GM21576 (cell line): ENCODE results near the gene HES4.

Source experiments
- ATAC-seq: cut with Tn5 transposase; IDR thresholded peaks from one replicate; pipeline ENCODE4 v1.9.1; 2021; ENCODE audit warnings: mild to moderate bottlenecking, moderate library complexity; ENCODE audit not compliant: unreplicated experiment

HES4 gene

DNA sequence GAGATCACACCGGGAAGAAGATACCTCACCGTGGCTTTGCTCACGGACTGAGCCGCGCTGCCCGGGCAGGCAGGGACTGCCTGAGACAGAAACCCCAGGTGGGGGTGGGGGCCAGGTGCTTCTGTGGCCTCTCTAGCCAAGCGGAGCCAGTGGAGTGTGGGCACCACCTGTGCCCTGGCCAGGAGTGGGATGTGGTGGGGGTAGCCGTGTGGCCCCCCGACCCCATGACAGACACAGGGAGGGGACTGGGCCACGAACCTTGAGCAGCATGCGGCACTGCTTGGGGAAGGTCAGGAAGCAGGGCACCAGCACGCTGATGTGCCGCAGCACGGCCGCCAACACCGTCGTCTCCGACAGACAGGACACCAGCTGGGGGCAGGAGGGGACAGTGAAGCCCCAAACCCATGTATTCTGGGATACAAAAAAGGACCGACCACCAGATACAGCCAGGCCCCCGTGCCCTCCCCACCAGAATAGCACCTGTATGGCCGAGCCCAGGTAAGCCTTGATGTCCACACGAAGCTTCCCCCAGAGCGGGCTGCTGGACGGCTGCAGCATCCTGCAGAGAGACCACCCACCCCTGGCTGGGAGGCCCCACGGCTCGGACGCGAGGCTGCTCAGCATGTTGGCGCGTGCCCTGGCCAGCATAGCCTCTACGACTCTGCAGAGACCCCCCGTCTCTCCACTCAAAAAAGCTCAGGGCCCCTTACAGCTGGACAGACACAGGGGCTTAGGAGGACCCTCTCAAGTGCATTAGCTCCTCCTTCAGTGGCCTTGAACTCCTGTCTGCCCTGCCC is 46.2 kb downstream of the HES4 start:
- ATAC-seq: no peak

DNA sequence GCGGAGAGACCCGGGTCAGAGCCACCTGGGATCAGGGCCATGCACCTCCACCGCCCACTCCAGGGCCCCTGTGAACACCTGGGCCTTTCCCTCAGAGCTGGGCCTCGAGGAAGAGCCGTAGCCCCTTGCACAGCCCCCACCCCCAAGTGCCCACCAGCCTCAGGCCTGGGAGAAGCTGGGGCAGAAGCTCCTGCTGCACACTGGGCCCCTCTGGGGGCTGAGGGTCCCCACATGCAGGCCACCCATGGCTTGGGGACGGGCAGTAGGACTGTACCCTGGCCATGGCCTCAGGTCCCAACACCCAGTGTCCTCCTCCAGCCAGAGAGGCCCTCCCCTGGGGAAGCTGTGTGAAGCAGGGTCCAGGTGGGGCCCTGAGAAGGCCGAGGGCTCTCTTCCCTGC is 47.3 kb downstream of the HES4 start:
- ATAC-seq: no peak

DNA sequence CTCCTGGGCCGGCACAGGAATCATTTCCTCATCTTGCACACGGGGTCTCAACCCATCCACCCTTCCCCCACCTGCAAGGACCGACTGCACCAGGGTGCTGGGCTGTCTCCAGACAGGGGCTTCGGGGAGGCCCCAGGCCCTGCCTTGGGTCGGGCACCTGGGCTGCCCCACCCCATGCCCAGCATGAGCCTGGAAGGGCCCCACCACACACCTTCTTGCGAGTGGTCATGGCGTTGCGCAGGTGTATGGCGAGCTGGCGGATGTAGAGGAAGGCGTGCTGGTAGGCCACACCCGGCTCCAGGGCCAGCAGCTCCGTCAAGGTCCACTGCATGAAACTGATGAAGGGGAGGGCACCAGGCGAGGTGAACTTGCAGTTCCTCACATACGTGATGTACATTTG is 47.7 kb downstream of the HES4 start:
- no peak for ATAC-seq

DNA sequence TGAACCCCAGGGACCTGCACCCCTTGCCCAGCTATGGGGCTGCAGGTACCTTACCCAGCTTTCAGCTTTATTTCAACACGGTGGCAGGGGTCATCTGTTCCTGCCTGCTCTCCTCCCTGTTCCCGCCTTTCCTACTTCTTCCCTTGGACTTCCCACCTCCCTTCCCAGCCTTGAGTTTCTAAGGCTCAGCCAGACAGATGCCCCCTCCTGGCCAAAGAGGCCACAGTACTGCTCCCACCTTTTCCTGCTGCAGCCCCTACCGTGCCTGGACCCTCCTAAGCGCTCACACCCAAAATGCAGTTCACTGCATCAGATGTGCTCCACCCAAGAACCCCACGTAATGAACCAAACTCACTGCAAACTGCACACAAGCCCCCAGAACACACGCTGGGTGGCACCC is 48.5 kb downstream of the HES4 start:
- no peak for ATAC-seq

DNA sequence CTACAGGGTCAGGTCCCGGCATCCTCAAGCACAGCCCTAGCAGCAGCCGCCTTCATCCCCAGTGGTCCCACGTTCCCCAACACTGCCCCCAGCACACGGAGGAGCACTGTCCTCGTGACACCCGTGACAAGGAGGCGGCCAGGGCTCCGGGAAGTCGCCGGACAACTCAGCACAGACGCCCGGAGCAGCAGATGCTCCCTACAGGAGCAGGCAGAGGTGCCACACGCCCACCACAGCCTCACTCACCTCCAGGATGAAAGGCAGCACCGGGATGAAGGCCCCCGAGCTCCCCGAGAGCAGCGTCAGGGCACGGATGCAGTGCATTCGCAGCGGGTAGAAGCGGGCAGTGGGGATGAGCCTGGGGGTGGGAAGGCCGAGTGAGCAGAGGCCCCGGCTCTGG is 49.0 kb downstream of the HES4 start:
- no peak for ATAC-seq

DNA sequence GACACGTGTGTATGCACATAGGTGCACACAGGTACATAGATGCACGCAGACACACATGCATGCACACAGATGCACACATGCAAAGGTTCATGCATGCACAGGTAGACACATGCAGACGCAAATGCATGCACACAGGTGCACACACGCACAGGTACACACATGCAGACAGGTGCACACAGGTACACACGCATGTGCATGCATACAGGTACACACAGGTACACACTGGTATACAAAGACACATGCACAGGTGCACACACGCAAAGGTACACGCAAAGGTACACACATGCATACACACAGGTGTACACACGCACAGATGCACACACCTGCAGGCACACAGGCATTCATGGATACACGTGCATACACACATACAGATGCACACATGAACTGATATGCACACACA is 49.6 kb downstream of the HES4 start:
- ATAC-seq: no peak
